ENCODE measurements around the gene SEMA6C.
A peak's percentile ranks its signal among the peaks of the same experiment; 100 is the strongest.

SEMA6C gene

GRCh38 chr1:151187205-151187604, 40.8 kb upstream of the SEMA6C start:
- H3K4me3 ChIP-seq (replicated peaks in 1 of 2; ENCODE audit: low read depth in 2 of 2, low read length in 2 of 2): no peak overlapping the region
- DNase-seq (ENCODE audit: low read depth in 2 of 2): no peak
- TF ChIP-seq, protein P1, sequence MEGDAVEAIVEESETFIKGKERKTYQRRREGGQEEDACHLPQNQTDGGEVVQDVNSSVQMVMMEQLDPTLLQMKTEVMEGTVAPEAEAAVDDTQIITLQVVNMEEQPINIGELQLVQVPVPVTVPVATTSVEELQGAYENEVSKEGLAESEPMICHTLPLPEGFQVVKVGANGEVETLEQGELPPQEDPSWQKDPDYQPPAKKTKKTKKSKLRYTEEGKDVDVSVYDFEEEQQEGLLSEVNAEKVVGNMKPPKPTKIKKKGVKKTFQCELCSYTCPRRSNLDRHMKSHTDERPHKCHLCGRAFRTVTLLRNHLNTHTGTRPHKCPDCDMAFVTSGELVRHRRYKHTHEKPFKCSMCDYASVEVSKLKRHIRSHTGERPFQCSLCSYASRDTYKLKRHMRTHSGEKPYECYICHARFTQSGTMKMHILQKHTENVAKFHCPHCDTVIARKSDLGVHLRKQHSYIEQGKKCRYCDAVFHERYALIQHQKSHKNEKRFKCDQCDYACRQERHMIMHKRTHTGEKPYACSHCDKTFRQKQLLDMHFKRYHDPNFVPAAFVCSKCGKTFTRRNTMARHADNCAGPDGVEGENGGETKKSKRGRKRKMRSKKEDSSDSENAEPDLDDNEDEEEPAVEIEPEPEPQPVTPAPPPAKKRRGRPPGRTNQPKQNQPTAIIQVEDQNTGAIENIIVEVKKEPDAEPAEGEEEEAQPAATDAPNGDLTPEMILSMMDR (IDR thresholded peaks at IDR 0.05; ENCODE audit: low read depth, low read length): no peak

- DNase-seq (ENCODE audit: low read depth in 2 of 2): no peak
- no peak overlapping the region for H3K4me3 ChIP-seq (replicated peaks in 1 of 2; ENCODE audit: low read depth in 2 of 2, low read length in 2 of 2)
- TF ChIP-seq, protein P1 (IDR thresholded peaks at IDR 0.05; ENCODE audit: low read depth, low read length): no peak
Observed at GRCh38 chr1:151184211-151184610, 37.8 kb upstream of the SEMA6C start.

- no peak for DNase-seq (ENCODE audit: low read depth in 2 of 2)
- TF ChIP-seq, protein P1 (IDR thresholded peaks at IDR 0.05; ENCODE audit: low read depth, low read length): no peak
Observed at GRCh38 chr1:151176514-151177045, 30.1 kb upstream of the SEMA6C start.

DNA sequence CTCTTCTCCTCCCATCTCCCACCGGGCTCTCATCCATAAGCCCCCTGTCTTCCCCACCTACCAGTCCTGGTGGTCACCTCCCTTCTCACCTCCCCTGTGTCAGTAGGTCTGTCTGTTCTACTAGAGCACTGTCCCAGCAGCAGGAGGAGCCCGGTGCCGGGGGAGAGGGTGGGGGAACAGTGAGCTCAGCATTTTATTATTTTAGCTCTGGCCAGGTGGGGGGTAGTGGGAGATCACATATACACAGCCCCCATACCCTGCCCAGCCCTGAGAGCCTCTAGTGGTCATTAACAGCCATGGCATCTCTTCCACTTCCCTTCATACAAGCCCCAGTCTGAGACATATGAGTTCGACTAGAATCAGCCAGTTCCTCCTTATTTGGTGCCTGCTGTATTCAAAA, 29.4 kb upstream of the SEMA6C start, which contains the start of gene TMOD4:
Gene TMOD4, minus strand, starts transcription at position 119 of the 400 bp plus-strand sequence. CDS start 1,106 bp downstream, outside the sequence.
- no peak within 1 kb of the TSS for H3K4me3 ChIP-seq (replicated peaks in 1 of 2; ENCODE audit: low read depth in 2 of 2, low read length in 2 of 2)
- peak; percentile 27 to 30 for DNase-seq (ENCODE audit: low read depth in 2 of 2)
- TF ChIP-seq, protein P1 (IDR thresholded peaks at IDR 0.05; ENCODE audit: low read depth, low read length): peak; percentile 65

More at GRCh38 chr1:151176514-151177045, 30.1 kb upstream of the SEMA6C start:
- H3K4me3 ChIP-seq (replicated peaks in 1 of 2; ENCODE audit: low read depth in 2 of 2, low read length in 2 of 2): no peak overlapping the region

GRCh38 chr1:151175041-151175741, 28.8 kb upstream of the SEMA6C start:
- TF ChIP-seq, protein P1 (IDR thresholded peaks at IDR 0.05; ENCODE audit: low read depth, low read length): no peak
- peak in 1 of 2 donors; percentile 63 for DNase-seq (ENCODE audit: low read depth in 2 of 2)
- H3K4me3 ChIP-seq (replicated peaks in 1 of 2; ENCODE audit: low read depth in 2 of 2, low read length in 2 of 2): no peak overlapping the region

- no peak overlapping the region for H3K4me3 ChIP-seq (replicated peaks in 1 of 2; ENCODE audit: low read depth in 2 of 2, low read length in 2 of 2)
- no peak for DNase-seq (ENCODE audit: low read depth in 2 of 2)
- TF ChIP-seq, protein P1 (IDR thresholded peaks at IDR 0.05; ENCODE audit: low read depth, low read length): no peak
Observed at GRCh38 chr1:151171190-151171589, 24.8 kb upstream of the SEMA6C start.

All from cardiac fibroblast (primary cell).